ENCODE data around the gene CNTN4.

DNA sequence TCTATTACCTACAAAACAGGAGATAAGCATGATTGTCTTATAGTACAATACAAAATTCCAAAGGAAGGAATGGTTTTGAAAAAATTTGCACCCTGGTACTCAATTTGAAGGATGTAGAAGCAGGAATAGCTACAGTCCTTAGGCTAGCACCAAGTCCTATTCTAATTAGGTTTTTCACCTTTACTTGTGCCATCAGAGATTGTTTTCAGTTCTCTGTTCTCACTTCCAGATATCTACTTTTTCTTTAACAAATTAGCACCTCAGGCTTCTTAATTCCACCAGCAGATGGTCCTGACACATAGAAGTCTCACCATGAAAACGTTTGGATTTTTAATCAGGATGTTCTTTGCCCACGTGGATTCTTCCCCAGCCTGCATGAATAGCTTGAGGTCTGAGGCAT, 967.7 kb downstream of the CNTN4 start:
- TF ChIP-seq, protein P1, sequence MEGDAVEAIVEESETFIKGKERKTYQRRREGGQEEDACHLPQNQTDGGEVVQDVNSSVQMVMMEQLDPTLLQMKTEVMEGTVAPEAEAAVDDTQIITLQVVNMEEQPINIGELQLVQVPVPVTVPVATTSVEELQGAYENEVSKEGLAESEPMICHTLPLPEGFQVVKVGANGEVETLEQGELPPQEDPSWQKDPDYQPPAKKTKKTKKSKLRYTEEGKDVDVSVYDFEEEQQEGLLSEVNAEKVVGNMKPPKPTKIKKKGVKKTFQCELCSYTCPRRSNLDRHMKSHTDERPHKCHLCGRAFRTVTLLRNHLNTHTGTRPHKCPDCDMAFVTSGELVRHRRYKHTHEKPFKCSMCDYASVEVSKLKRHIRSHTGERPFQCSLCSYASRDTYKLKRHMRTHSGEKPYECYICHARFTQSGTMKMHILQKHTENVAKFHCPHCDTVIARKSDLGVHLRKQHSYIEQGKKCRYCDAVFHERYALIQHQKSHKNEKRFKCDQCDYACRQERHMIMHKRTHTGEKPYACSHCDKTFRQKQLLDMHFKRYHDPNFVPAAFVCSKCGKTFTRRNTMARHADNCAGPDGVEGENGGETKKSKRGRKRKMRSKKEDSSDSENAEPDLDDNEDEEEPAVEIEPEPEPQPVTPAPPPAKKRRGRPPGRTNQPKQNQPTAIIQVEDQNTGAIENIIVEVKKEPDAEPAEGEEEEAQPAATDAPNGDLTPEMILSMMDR (IDR thresholded peaks at IDR 0.05; ENCODE audit: borderline replicate concordance, extremely low read depth, low read length, poor library complexity, severe bottlenecking): no peak
- TF ChIP-seq EZH2 (IDR thresholded peaks at IDR 0.05; ENCODE audit: borderline replicate concordance, low read depth, low read length, severe bottlenecking): no peak

Data from DND-41 (cell line).